ENCODE results near the gene TERT.

DNA sequence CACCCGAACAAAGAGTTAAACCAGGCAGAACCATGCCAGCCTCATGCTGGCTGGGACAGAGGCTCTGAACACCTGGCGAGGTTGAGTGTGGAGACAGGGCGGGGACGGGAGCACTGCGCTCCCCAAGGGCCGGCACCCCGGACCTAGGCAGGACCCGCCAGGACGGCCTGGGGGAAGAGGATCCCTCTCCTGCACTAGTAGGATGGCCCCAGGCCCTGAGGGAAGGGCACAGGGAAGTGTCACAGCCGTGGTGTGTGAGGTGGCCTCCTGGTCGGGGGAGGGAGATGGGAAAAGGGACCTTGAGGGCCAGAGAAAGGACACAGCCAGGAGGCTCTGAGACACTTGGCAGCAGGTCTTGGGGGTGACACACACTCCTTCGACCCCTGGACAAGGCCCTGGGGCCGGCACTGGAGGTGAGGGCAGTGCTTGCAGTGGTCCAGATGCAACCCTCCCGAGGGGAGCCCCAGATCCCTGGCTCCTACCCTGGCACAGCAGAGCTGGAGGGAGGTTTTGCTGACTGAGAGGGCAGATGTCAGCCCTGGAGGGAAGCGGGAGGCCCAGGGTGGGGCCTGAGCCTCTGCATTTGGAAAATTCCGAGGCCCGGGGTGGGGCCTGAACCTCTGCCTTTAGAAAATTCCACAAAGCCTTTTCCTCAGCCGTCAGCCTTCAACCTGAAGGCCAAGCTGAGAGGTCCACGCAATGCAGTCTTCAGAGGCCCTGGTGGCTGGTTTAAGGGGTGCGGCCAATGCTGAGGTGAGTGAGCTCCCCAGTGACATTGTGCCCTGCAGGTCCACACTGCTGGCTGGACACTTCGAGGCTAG, 24.8 kb upstream of the TERT start:
- TF ChIP-seq, protein P1, sequence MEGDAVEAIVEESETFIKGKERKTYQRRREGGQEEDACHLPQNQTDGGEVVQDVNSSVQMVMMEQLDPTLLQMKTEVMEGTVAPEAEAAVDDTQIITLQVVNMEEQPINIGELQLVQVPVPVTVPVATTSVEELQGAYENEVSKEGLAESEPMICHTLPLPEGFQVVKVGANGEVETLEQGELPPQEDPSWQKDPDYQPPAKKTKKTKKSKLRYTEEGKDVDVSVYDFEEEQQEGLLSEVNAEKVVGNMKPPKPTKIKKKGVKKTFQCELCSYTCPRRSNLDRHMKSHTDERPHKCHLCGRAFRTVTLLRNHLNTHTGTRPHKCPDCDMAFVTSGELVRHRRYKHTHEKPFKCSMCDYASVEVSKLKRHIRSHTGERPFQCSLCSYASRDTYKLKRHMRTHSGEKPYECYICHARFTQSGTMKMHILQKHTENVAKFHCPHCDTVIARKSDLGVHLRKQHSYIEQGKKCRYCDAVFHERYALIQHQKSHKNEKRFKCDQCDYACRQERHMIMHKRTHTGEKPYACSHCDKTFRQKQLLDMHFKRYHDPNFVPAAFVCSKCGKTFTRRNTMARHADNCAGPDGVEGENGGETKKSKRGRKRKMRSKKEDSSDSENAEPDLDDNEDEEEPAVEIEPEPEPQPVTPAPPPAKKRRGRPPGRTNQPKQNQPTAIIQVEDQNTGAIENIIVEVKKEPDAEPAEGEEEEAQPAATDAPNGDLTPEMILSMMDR (IDR thresholded peaks at IDR 0.05): no peak
- TF ChIP-seq EZH2 (IDR thresholded peaks at IDR 0.05; ENCODE audit: borderline replicate concordance, insufficient read depth, low read depth, low read length, poor library complexity, severe bottlenecking): no peak
